GM12878 (cell line): ENCODE data around the gene HYCC2. TPM values are rescaled to one million over a fixed set of nuclear protein-coding genes. Genes with fewer than 3 reads are reported as not detected.

Source experiments
- CBFB ChIP-seq: IDR thresholded peaks from 2 replicates; pipeline ENCODE4 v1.6.1; 2016; ENCODE audit warnings: antibody characterized with exemption, low read depth
- E4F1 ChIP-seq: fragments of 450-650 bp; IDR thresholded peaks from 2 replicates; pipeline ENCODE4 v1.6.1; 2018; ENCODE audit warnings: borderline replicate concordance, mild to moderate bottlenecking; ENCODE audit not compliant: partially characterized antibody
- GABPA ChIP-seq: IDR thresholded peaks from 2 replicates; pipeline ENCODE4 v1.6.1; 2014; ENCODE audit warnings: antibody characterized with exemption, low read depth, mild to moderate bottlenecking, inconsistent platforms
- IRF4 ChIP-seq: IDR thresholded peaks from 2 replicates; pipeline ENCODE4 v1.6.1; 2011; ENCODE audit warnings: low read depth, low read length
- KDM1A ChIP-seq: fragments of 200-600 bp; sonication (generic); IDR thresholded peaks from 2 replicates; pipeline ENCODE4 v1.6.1; 2016; ENCODE audit warnings: borderline replicate concordance
- NR2C1 ChIP-seq: fragments of 450-650 bp; IDR thresholded peaks from 2 replicates; pipeline ENCODE4 v1.6.1; 2017; ENCODE audit warnings: antibody characterized with exemption, mild to moderate bottlenecking, moderate library complexity
- POLR2A ChIP-seq: IDR thresholded peaks from 2 replicates; pipeline ENCODE4 v1.6.1; 2011; ENCODE audit warnings: low read depth, mild to moderate bottlenecking, low read length
- SKIL ChIP-seq: fragments of 450-650 bp; IDR thresholded peaks from 2 replicates; pipeline ENCODE4 v1.6.1; 2017; ENCODE audit warnings: mild to moderate bottlenecking, low read depth, inconsistent platforms; ENCODE audit not compliant: poor library complexity, severe bottlenecking
- SREBF1 ChIP-seq: IDR thresholded peaks from 2 replicates; pipeline ENCODE4 v1.6.1; 2012; ENCODE audit warnings: mild to moderate bottlenecking, low read length
- YBX1 ChIP-seq: fragments of 450-650 bp; IDR thresholded peaks from 2 replicates; pipeline ENCODE4 v1.6.1; 2016; ENCODE audit warnings: antibody characterized with exemption
- polyA plus RNA-seq, 11 experiments: library from polyadenylated mRNA; depleted of rRNA in 4 of 11; unstranded in 6 of 11; stranded (reverse) in 5 of 11; fragments of >200 nt; fragmentation: Nextera tagmentation in 4 of 11; fragmentation: Illumina TruSeq in 1 of 11; extraction: Ambion mirVana in 4 of 11; extraction: Trizol in 1 of 11; gene quantifications; 1 replicate in 1 of 11; 2 replicates in 10 of 11; pipeline versions ENCODE4 v1.2.1 to v1.2.3, GENCODE V29; 2011 to 2016; ENCODE audit warnings: inconsistent platforms in 2 of 11, missing spikeins in 2 of 11, low read depth in 1 of 11
- total RNA-seq, 4 experiments: library from RNA; depleted of rRNA in 3 of 4; stranded (reverse); fragments of >200 nt in 3 of 4; fragmentation: Illumina TruSeq in 1 of 4; extraction: Trizol in 1 of 4; gene quantifications; 2 replicates each; pipeline versions ENCODE4 v1.2.1 to v1.2.3, GENCODE V29; 2013 to 2021
- TF ChIP-seq, protein P1 (sequence below): fragments of 450-650 bp; IDR thresholded peaks from 2 replicates; pipeline ENCODE4 v1.6.1; 2017; ENCODE audit warnings: mild to moderate bottlenecking, moderate library complexity
- TF ChIP-seq, protein P2 (sequence below): IDR thresholded peaks from 2 replicates; pipeline ENCODE4 v1.6.1; 2012; ENCODE audit warnings: improper control_type of control experiment, low read depth, low read length; ENCODE audit not compliant: insufficient replicate concordance
- TF ChIP-seq, protein P3 (sequence below): IDR thresholded peaks from 2 replicates; pipeline ENCODE4 v1.6.1; 2011; ENCODE audit warnings: borderline replicate concordance, low read depth, mild to moderate bottlenecking, moderate library complexity, low read length; ENCODE audit not compliant: insufficient read depth, poor library complexity, severe bottlenecking

The HYCC2 gene
- total and polyA plus RNA-seq, 10 of the 15 experiments (the other 5 are each of a cell fraction or from before 2014, with no cell fraction given), result 3.4 to 17.4 (median 8.0) TPM

DNA sequence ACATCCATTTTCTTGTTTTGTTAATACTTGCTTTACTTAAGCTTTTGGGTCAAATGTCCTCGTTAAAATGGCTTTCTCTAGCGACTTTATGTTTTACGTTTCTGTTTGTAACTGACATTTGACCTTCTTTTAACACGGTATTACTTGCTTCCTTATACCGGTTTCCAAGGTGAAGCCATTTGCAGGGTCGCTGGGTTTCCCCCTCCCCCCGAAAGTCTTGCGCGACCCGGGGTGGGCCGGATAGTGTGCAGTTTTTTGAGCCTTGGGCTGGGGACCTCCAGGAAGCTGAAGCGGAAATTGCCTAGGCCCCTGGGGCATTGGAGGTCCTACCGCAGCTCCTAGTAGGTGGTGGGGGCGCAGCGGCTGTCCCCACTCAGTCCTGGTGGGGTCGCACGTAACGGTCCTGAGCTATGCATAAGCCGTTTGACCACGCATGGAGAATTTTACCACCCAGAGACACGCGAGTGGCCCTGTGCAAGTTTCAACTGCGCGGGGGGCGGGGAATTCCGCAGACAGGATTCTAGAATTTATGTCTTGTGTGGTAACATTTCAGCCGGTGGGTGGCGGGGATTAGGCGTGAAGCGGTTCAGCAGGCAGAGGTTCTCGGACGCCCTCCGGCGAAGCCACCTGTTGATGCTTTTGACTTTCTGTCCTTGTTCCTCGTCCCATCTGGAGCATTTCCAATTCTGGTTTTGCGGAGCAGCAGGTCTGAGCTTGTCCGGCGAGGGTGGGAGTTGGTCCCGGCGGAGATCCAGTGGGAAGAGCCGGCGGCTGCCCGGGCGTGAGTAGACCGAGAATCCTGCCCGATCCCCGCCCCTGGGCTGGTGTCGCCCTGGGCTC lies 46.9 kb upstream of the HYCC2 start (continued):
- TF ChIP-seq, protein P1, sequence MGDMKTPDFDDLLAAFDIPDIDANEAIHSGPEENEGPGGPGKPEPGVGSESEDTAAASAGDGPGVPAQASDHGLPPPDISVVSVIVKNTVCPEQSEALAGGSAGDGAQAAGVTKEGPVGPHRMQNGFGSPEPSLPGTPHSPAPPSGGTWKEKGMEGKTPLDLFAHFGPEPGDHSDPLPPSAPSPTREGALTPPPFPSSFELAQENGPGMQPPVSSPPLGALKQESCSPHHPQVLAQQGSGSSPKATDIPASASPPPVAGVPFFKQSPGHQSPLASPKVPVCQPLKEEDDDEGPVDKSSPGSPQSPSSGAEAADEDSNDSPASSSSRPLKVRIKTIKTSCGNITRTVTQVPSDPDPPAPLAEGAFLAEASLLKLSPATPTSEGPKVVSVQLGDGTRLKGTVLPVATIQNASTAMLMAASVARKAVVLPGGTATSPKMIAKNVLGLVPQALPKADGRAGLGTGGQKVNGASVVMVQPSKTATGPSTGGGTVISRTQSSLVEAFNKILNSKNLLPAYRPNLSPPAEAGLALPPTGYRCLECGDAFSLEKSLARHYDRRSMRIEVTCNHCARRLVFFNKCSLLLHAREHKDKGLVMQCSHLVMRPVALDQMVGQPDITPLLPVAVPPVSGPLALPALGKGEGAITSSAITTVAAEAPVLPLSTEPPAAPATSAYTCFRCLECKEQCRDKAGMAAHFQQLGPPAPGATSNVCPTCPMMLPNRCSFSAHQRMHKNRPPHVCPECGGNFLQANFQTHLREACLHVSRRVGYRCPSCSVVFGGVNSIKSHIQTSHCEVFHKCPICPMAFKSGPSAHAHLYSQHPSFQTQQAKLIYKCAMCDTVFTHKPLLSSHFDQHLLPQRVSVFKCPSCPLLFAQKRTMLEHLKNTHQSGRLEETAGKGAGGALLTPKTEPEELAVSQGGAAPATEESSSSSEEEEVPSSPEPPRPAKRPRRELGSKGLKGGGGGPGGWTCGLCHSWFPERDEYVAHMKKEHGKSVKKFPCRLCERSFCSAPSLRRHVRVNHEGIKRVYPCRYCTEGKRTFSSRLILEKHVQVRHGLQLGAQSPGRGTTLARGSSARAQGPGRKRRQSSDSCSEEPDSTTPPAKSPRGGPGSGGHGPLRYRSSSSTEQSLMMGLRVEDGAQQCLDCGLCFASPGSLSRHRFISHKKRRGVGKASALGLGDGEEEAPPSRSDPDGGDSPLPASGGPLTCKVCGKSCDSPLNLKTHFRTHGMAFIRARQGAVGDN, result peak; percentile 88
- TF ChIP-seq YBX1 (no peak), POLR2A (peak; percentile 83), NR2C1 (peak; percentile 66), SKIL (peak; percentile 92), KDM1A (no peak), SREBF1 (no peak), GABPA (no peak), E4F1 (no peak), CBFB (peak; percentile 94), IRF4 (peak; percentile 56; the same call in 1 of the 2 replicates)
- TF ChIP-seq, protein P2, sequence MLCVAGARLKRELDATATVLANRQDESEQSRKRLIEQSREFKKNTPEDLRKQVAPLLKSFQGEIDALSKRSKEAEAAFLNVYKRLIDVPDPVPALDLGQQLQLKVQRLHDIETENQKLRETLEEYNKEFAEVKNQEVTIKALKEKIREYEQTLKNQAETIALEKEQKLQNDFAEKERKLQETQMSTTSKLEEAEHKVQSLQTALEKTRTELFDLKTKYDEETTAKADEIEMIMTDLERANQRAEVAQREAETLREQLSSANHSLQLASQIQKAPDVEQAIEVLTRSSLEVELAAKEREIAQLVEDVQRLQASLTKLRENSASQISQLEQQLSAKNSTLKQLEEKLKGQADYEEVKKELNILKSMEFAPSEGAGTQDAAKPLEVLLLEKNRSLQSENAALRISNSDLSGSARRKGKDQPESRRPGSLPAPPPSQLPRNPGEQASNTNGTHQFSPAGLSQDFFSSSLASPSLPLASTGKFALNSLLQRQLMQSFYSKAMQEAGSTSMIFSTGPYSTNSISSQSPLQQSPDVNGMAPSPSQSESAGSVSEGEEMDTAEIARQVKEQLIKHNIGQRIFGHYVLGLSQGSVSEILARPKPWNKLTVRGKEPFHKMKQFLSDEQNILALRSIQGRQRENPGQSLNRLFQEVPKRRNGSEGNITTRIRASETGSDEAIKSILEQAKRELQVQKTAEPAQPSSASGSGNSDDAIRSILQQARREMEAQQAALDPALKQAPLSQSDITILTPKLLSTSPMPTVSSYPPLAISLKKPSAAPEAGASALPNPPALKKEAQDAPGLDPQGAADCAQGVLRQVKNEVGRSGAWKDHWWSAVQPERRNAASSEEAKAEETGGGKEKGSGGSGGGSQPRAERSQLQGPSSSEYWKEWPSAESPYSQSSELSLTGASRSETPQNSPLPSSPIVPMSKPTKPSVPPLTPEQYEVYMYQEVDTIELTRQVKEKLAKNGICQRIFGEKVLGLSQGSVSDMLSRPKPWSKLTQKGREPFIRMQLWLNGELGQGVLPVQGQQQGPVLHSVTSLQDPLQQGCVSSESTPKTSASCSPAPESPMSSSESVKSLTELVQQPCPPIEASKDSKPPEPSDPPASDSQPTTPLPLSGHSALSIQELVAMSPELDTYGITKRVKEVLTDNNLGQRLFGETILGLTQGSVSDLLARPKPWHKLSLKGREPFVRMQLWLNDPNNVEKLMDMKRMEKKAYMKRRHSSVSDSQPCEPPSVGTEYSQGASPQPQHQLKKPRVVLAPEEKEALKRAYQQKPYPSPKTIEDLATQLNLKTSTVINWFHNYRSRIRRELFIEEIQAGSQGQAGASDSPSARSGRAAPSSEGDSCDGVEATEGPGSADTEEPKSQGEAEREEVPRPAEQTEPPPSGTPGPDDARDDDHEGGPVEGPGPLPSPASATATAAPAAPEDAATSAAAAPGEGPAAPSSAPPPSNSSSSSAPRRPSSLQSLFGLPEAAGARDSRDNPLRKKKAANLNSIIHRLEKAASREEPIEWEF, result no peak
- TF ChIP-seq, protein P3, sequence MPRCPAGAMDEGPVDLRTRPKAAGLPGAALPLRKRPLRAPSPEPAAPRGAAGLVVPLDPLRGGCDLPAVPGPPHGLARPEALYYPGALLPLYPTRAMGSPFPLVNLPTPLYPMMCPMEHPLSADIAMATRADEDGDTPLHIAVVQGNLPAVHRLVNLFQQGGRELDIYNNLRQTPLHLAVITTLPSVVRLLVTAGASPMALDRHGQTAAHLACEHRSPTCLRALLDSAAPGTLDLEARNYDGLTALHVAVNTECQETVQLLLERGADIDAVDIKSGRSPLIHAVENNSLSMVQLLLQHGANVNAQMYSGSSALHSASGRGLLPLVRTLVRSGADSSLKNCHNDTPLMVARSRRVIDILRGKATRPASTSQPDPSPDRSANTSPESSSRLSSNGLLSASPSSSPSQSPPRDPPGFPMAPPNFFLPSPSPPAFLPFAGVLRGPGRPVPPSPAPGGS, result no peak
